Measurements from ENCODE around the gene PPM1D.

GRCh38 chr17:60639019-60639330 lies 39.0 kb downstream of the PPM1D start:
- TF ChIP-seq POLR2A (IDR thresholded peaks at IDR 0.05), result no peak
- no peak for TF ChIP-seq CTCF (IDR thresholded peaks at IDR 0.05)
- TF ChIP-seq POLR2AphosphoS5 (IDR thresholded peaks at IDR 0.05), result no peak

All from suprapubic skin (tissue), 4 donors.